GM19463 (cell line): ENCODE results near the gene MTARC2.
"Not testable (repeated sequence)": the region's sequence is repeated elsewhere in the genome, so short reads cannot be mapped to it uniquely, and the experiment has no call there.

ENCODE experiments used
- ATAC-seq: cut with Tn5 transposase; IDR thresholded peaks from one replicate; pipeline ENCODE4 v1.9.1; 2021; ENCODE audit warnings: mild to moderate bottlenecking, moderate library complexity; ENCODE audit not compliant: unreplicated experiment

The MTARC2 gene

DNA sequence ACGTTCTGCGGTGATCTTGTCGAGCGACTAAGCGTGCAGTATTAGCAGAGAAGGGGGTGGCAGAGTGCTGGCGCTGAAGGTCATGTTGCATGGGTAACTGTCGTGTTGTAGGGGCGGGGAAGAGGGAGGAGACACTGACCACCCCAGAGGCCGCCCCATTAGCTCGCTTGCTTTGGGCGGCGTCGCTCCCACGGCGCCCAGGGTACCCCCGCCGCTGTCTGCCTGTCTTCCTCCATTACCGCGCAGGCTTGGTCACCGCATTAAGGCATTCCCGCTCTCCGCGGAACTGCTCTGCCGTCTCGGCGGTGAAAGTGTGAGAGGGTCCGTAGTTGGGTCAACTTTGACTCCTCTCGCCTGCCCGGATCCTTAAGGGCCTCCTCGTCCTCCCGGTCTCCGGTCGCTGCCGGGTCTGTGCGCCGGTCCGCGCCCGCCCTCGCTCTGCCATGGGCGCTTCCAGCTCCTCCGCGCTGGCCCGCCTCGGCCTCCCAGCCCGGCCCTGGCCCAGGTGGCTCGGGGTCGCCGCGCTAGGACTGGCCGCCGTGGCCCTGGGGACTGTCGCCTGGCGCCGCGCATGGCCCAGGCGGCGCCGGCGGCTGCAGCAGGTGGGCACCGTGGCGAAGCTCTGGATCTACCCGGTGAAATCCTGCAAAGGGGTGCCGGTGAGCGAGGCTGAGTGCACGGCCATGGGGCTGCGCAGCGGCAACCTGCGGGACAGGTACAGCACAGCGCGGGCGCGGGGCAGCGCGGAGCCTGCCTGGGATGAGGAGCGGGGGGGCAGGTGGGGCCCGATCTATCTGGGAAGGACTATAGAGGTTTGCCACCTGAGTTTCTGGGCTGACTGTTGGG is at the start of gene MTARC2:
Gene MTARC2, plus strand, starts transcription at position 234 of the 846 bp plus-strand sequence. Its CDS starts 210 bp downstream, at position 444.
- peak; percentile 95 for ATAC-seq

DNA sequence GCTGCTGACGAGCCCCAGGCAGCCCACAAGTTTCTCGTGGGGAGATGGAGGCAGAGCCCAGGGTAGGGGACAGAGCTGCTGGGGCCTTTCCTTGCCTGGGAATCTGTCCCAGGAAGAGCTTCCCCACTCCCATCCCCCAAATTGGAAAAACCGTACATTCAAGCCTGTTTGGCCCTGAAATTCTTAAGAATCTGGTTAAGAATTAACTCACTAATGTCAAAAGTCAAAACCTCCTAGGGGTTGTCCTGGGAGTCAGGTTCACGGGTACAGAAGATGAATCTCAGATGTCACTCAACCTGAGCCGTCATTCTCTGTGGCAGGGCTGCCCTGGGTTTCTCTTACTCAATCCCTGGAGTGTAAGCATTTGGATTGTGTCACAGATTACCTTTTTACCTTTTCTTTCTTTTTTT is 49.5 kb upstream of the MTARC2 start:
- ATAC-seq, result no peak

DNA sequence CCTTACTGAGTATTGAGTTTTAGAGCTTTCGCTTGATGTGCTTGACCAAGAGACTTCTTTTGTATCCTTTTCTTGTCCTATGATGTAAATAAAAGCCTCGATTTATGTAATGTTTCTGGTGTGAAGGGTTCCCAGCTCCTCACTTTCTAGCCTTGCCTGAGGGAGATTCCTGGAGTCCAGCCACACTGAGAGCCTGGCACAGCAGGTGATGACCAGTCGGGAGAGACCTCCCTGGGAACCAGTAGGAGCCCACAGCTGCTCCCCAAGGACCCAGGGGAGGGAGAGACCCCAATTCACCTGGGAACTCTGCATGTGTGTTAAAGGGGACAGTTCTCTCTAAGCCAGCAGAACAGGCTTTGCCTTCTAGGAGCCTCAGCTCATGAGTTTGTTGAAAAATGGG is 49.1 kb upstream of the MTARC2 start:
- no peak for ATAC-seq

DNA sequence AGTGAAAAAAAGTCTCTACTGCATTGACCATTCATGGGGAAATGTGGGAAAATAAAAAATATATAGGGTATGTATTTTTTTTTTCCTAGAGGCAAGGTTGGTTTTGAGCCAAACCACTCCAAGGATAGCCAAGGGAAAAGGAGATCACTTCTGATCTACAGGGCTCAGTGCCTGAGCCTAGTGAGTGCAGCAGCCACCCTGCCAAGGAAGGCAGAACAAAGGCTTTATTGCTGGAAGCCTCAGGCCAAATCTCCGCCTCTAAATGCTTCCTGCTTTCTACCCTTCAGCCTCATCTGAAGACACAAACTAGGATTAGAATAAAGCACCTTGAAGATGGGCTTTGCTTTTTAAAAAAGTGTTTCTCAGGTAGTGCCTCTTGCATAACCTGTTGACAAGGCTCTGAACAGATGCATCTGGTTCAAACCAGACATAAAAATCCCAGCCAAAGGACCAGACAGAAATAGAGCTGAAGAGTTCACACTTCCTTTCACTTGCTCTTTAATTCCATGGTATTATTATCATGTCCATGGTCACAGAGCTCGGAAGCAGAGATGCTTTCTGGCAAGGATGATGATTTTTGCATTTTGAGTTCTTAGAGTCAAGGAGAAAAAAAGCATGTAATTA is 47.5 kb upstream of the MTARC2 start:
- no peak for ATAC-seq

DNA sequence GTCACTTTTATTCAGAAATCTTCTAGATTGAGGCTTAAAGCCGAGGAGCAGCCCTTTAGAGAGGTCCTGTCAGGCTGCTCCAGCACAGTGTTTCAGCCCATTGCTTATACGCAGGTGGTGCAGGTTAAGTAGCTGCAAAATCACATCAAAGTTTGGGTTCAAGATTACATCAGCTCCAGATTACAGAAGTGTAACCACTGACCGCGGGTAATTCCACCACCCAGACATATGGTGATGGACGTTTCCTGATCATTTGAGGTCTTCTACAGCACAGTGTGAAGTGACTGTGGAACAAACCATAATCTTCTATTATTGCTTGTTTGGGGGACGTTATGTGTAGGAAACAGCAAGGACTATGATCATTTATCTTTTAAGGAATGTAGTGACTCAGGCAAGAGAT is 46.1 kb upstream of the MTARC2 start:
- ATAC-seq, result peak; percentile 62

DNA sequence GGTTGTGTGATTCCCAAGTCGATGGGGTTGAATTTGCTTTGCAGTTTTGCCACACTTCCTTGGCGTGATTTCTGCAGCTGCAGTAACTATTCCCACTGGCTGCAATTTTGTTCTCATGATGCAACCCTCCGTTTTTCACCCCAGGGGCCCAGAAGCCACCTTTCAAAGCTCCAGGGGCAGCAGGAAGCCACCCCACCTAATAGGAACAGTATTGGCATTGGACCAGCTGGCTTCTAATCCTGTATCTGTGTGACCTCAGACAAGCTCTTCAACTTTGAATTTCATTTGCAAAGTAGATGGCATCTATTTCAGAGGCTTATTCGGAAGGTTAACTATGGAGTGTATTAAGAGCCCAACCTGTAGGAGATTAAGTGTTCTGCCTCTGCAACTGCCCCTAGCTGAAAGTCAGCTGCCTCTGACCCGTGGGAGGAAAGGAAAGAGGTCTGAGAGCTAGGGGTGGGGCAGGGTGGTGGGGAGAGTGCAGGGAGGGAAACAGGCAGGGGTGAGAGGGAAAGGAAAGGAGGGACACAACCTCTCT is 45.3 kb upstream of the MTARC2 start:
- ATAC-seq, result no peak

DNA sequence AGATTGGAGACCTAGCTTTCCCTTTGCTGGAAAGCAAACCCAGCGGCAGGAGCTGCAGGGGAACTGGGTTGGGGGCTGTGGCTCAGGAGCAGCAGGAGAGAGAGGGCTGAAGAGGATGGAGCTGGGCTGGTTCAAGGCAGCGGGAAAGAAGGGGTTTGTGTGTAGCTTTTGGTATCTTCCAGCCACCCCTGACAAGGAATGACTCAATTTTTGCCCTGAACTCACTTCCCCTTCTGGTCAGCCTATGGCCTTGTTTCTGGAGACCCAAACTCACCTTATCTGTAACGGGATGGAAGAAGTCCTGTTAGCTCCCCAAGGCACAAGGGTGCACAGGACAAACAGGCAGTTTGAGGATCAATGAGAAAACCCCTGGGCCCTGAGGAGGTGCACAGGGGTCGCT is 44.8 kb upstream of the MTARC2 start:
- ATAC-seq, result no peak

DNA sequence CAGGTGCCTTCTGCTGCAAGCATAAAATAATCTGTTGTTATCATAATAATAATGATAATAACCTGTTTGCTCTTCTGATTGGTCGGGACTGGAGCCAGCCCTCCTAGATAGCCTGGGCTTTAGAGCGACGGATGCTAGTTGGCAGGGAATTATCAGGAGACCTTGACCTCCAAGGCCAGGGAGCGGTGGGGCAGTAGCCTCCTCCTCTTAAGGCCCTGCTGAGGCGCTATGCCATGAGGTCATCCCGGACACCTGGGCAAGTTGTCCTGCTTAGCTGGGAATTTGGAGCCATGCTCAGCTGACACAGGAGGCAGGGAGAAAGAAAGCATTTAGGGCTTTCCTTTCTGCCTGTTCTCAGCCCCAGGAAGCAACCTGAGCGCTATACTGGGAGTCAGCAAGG is 42.3 kb upstream of the MTARC2 start:
- ATAC-seq, result no peak

DNA sequence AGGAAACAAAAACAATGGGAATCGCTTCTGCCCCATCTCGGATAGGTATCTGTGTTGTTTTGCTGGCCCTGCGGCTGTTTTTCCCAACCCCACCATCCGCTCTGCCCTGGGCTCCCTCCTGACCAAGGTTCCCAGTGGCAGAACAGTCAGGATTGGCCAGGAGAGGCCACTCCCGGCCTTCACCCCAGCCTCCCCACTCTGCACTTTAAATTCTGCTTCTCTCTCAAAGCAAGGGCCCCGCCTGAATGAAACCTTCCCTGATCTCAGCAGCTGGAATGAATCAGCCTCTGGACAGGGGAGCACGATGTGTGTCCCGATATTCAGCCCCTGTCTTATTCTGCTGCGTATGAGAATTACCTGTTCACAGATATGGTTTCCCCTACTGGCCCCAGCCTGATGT is 41.6 kb upstream of the MTARC2 start:
- ATAC-seq, result no peak

DNA sequence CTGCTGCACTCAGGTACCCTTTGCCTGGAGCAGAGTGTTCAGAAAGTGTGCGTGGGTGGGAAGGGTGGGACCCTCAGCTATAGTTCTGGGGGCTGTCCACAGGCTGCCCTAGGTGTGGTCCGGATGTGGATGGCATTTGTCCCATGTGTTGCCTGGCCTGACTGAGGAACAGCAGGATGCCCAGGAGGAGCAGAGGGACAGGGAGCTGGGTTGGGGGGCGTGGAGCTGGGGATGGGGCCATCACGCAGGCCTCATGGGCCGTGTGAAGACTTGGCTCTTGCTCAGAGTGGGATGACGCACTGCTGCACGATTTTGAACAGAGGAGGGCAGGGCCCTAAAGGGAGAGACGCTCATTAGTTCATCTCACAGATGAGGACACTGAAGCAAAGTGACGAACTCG is 41.0 kb upstream of the MTARC2 start:
- no peak for ATAC-seq

DNA sequence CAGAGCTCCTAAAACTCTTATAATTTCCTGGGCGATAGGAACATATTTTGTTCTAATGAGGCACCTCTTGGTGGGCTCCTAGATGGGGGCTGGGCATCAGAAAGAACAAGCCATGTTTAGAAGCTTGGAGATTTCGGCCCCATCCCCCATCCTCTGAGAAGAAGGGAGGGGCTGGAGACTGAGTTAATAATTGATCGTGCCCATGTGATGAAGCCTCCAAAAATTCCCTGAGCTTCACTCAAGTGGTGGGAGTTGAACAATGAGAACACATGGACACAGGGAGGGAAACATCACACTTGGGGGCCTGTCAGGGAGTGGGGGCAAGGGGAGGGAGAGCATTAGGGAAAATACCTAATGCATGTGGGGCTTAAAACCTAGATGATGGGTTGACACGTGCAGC is 39.9 kb upstream of the MTARC2 start:
- ATAC-seq, result no peak

DNA sequence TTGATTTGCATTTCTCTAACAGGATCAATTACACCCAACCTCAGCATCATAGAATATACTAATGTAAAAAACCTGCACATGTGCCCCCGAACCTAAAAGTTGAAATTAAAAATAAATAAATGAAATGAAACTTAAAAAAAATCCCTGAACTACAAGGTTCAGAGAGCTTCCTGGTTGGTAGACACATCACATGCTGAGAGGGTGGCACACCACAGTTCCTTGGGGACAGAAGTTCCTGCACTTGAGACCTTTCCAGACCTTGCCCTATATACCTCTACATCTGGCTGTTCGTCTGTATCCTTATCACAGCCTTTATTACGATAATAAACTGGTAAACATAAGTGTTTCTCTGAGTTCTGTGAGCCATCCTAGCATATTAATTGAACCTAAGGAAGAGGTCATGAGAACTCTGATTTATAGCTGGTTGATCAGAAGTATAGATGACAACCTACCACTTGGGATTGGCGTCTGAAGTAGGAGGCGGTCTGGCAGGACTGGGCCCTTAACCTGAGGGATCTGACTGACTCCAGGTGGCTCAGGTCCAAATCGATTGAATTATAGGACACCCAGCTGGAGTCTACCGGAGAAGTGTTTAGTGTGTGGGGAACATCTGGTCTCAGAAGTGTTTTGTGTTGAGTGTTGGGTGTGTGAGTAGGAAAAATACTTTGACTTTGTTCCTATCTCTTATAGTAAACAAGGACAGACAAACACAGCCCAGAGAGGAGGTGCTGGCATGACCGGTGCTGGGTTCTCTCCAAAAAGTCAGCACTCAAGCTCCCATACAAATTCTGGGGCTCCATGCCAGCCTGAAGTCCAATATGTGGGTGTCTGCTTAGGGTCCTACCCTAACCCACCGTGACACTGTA is 39.0 kb upstream of the MTARC2 start:
- ATAC-seq, result no peak

DNA sequence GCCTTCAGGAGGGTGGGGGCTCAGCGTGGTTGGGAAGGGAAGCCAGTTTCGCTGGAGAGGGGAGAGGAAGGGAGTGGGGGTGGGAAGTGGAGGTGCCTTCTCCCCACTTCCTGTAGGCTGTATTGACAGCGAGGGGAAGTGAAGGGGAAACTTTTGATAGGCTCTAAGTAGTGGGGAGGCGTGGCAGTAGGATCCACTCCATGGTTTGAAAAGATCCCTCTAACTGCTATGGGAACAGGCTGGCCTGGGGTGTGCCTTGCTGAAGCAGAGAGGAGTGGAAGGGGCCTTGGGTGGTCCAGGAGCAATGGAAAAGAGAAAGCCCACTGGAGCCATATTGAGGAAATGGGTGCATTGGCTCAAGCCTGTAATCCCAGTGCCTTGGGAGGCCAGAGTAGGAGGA is 37.8 kb upstream of the MTARC2 start:
- ATAC-seq, result no peak

DNA sequence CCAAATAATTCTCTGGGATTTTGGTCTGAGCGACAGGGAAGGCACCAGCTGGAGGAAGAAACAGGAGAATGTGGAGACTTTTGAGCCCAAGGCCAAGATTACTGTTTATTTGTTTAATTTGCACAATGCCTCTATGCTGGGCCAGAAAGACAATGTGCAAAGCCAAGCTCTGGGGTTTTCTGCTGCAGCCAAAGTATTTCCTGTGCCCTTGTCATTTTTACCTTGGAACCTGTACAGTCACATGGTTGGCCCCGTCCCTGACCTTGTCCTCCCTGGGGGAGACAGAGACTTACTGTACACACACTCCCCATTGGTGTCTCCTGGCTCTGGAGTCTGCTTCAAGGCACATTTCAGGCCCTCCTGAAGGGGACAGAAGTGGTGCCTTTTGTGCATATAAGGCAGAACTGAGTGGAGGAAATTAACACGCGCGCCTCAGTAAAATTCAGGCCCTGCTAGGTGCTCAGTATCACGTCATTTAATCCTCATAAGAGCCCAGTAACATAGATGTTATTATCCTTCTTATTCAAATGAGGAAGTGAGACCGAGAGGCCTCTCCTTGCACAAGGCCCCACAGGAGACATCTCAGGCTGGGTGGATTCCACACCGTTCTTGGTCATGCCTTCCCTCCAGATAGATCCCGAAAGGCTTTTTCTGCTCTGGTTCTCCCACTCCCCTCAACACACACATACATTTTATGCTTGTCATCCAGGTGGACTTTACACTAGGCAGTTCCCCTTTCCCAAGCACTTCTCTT is 36.9 kb upstream of the MTARC2 start:
- ATAC-seq, result peak; percentile 79

DNA sequence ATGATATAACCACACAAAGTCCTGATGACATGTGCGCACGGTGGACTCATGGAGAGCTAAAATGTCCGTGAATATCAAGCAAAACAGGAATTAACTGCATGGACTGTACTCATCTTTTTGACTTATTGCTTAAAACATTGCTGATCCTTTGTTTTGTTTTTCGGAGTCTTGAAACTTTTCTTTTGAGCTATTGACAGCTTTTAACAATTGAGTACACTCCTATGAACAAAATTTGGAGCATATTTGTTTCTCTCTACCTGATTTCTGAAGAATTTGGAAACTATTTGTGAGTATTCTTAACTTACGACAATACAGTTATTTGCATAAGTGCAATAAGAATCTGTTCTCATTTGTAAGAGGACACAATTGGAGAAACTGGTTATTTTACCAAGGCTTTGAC is 32.1 kb upstream of the MTARC2 start:
- not testable (repeated sequence) for ATAC-seq

DNA sequence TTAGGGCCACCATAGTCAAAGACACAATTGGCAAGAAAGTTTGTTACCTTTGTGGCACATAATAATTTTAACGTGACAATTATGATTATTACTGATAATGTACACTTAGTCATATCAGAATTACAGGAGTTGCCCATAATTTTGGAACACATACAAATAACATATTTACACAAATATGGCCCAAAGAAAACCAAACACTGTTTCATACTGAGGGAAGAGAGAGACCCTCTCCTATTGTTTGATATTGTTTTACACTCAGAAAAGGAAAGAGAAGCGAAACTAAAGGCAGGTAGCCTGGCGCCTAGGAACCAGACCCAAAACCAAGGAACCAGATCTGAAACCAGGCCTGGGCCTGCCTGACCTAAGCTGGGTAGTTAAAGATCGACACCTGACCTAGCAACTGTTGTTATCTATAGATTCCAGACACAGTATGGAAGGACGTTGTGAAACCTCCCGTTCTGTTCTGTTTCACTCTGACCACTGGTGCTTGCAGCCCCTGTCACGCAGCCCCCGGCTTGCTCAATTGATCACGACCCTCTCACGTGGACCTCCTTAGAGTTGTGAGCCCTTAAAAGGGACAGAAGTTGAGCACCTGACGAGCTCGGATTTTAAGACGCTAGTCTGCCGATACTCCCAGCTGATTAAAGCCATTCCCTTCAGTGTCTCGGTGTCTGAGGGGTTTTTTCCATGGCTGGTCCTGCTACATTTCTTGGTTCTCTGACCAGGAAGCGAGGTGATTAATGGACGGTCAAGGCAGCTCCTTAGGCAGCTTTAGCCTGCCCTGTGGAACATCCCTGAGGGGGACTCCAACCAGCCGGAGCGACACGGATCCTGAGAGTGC is 30.1 kb upstream of the MTARC2 start:
- peak; percentile 67 for ATAC-seq

DNA sequence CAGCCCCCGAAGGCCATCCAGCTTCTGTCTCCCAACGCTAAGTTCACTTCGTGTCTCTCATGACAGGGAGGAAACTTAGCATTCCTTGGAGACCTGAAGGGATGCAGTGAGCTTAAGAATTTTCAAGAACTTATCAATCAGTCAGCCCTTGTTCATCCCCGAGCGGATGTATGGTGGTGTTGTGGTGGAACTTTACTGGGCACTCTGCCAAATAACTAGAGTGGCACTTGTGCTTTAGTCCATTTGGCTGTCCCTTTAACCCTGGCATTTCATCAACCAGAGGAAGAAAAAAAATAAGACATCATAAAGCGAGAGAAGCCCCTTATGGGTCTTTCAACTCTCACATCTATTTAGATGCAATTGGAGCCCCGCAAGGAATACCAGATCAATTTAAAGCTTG is 26.9 kb upstream of the MTARC2 start:
- not testable (repeated sequence) for ATAC-seq

DNA sequence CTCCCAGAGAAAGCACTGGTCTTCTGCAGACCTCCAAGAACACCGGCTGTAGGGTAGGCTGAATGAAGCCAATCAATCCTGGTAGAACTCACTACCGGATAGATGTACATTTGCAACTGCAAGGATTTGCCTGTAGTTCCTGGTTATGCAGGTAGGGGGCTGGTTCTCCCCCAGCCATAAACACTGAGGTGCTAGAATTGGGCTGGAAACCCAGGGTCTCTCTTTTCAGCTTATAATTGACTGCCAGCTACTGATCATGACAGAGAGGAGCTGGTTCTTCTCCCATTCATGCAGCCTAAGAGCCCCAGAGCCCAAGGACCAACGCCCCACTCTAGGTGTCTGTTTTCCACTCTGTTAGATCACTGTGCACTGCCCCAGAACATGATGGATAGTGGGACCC is 21.5 kb upstream of the MTARC2 start:
- peak; percentile 44 for ATAC-seq

DNA sequence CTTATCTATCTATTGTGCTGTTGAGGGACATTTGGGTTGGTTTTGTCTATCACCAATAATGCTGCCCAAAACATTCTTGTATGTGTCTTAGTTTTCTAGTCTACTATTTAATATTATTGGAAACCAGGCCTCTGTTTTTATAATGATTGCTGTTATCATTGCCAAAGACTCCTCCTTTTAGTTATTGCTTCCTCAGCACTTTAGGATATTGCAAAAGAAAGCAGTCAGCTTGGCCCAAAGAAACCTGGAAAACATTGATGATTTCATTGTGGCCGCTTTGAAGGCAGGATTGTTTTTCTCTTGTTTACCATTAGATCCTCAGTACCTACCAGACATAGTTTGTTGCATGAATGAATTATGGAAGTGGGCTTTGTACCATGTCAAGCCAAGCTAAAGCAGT is 20.6 kb upstream of the MTARC2 start:
- ATAC-seq, result no peak

DNA sequence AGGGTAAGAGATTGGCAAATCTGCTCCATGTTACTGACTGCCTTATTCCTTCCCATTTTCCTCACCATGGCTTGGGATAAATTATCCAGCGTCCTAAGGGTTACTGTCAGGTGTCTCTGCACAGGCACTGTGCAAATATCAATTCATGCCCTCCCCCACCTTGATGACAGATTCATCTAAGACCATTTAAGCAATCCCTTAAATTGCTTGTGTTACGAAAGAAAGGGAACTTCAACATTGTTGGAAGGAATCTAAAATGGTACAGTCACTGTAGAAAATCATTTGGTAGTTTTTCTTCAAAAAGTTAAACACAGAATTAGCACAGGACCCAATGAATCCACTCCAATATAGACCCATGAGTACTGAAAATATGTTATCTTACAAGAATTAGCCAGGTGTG is 17.6 kb upstream of the MTARC2 start:
- no peak for ATAC-seq
